ENCODE results near the gene MAF.
A peak's percentile ranks its signal among the peaks of the same experiment; 100 is the strongest.

Gene MAF

DNA sequence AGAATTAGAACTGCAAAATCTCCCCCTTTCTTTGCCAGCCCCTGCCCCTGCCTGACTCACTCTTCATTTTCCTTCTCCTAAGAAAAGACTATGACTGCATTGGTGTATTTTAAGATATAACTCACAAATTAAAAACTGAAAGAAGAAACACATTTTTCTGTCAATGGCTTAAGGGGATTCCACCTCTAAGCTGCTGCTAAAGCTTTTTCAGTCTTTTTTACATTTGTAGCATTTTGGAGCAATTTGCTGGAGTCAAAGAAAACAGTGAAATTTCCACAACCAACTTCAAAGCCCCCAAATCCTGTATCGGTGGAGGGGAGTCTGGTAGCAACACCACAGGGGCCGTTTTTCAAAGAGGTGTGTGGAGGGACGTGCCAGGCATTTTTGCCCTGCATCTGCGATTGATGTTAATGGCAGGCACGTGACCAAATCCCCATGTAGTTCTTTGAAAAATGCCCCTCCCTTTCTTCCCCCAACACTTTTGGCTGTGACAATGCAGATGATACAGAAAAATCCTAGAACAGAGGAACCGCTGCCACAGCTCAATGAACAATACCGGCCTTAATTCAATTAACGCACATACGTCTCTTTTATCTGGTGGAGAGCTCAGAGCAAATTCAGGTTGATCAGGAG lies 28.5 kb downstream of the MAF start:
- TF ChIP-seq, protein P1, sequence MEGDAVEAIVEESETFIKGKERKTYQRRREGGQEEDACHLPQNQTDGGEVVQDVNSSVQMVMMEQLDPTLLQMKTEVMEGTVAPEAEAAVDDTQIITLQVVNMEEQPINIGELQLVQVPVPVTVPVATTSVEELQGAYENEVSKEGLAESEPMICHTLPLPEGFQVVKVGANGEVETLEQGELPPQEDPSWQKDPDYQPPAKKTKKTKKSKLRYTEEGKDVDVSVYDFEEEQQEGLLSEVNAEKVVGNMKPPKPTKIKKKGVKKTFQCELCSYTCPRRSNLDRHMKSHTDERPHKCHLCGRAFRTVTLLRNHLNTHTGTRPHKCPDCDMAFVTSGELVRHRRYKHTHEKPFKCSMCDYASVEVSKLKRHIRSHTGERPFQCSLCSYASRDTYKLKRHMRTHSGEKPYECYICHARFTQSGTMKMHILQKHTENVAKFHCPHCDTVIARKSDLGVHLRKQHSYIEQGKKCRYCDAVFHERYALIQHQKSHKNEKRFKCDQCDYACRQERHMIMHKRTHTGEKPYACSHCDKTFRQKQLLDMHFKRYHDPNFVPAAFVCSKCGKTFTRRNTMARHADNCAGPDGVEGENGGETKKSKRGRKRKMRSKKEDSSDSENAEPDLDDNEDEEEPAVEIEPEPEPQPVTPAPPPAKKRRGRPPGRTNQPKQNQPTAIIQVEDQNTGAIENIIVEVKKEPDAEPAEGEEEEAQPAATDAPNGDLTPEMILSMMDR (conservative IDR thresholded peaks at IDR 0.05; ENCODE audit: control insufficient read depth, insufficient read depth, low read depth, low read length) = no peak
- no peak overlapping the region for H3K4me3 ChIP-seq (ENCODE audit: control insufficient read depth, low read depth, low read length)
- no peak for DNase-seq (ENCODE audit: low read depth)

DNA sequence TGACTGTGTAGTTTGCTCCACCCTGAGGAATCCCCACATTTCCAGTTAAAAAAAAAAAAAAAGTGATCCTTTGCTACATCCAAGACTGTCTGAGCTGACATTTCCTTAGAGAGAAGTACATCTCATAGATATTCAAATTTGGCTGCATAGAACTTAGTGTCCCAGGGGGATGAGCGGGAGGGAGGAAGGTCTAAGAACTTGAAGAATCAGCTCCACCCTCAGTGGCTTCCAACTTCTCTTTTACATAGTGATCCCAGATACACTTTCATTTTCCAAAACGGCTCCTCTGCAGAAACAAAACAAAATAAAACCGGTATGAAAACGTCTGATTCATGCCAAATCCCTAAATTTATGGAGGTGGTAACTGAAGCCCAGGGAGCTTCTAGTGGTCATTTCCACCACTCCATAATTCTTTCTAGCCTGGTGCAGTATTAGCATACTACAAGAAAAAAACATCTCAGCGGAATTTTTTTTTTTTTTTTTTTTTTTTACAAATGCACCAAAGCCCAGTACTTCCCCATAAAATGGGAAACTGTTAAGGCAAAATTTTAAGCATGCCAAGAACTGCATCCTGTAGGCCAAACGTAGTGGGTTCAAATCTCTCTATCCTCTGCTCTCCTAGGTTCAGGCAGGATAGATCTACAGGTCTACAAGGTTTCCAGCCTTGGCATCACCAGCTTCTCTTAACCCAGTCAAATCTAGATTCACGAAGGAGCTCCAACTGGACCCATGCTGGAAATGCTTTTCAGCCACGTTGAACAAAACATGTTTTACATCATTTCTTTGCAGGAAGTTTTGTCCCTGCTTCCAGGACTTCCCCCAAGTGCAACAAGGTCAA lies 29.3 kb downstream of the MAF start:
- no peak overlapping the region for H3K4me3 ChIP-seq (ENCODE audit: control insufficient read depth, low read depth, low read length)
- peak; percentile 3 for DNase-seq (ENCODE audit: low read depth)
- TF ChIP-seq, protein P1 (conservative IDR thresholded peaks at IDR 0.05; ENCODE audit: control insufficient read depth, insufficient read depth, low read depth, low read length) = no peak

DNA sequence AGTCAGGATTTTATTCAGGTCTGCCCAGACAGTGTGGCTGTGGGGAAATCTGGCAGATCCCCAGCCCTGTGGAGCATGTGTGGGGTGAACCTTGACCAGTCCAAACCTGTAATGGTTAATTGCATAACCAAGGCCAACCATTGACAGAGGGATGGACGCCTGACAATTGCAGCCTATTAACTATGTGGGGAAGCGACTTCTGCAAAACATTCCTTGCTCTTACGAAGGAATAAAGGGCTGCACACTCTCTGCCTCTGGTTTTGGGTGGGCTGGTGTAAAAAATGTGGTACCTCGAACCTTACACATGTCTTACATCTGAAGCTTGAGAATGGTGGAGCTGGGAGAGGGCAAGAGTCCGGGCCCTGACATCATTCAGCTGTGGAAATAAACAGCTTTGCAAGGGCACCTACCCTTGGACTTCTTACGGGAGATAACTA lies 35.8 kb downstream of the MAF start:
- no peak for DNase-seq (ENCODE audit: low read depth)
- TF ChIP-seq, protein P1 (conservative IDR thresholded peaks at IDR 0.05; ENCODE audit: control insufficient read depth, insufficient read depth, low read depth, low read length) = no peak
- no peak overlapping the region for H3K4me3 ChIP-seq (ENCODE audit: control insufficient read depth, low read depth, low read length)

DNA sequence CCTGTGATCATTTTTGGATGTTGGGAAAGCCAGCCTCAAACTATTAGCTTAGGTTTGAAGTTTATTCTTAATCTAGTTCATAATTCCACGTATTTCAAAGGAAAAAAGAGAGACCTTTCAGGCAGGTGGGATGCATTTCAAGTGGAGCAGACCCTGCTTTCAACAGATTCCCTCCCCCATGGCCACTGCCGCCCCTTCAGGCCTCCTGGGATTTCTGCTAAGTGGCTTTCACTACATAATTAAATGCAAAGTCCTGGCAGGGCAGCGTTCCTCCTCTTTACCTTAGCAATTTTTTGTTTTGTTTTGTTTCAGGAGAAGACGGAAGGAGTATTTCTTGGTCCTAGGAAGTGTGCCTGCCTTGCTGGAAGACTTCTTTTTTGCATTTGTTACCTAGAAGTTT lies 36.6 kb downstream of the MAF start:
- TF ChIP-seq, protein P1 (conservative IDR thresholded peaks at IDR 0.05; ENCODE audit: control insufficient read depth, insufficient read depth, low read depth, low read length) = no peak
- H3K4me3 ChIP-seq (ENCODE audit: control insufficient read depth, low read depth, low read length) = no peak overlapping the region
- no peak for DNase-seq (ENCODE audit: low read depth)

DNA sequence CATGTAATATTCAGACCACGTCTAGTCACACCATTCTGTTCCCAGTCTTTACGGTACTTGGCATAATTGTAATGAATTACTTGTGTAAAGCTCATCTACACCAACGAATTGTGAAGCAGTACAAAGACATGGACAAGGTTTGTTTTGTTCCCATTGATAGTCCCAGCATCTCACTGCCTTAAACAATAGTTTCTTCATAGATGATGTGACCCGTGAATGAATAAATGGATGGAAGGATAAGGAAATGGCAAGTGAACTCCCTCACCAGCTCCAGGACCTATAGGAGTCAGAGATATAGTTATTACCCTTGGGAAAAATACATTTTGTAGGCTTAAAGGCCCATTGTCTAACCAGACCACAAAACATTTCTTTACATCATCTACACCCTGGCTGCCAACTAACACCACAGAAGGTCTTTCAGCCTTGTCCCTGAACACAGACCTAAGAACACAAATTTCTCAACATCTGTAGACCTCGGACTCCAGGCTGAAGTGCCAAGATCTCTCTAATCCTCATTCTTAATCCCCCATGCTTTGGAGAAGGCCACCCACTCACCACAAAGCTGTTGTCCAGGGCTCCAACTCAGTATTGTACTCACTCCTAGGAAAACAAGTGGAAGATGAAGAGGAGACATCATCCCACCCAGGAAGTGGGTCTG lies 38.2 kb downstream of the MAF start:
- TF ChIP-seq, protein P1 (conservative IDR thresholded peaks at IDR 0.05; ENCODE audit: control insufficient read depth, insufficient read depth, low read depth, low read length) = no peak
- no peak for DNase-seq (ENCODE audit: low read depth)
- H3K4me3 ChIP-seq (ENCODE audit: control insufficient read depth, low read depth, low read length) = no peak overlapping the region

DNA sequence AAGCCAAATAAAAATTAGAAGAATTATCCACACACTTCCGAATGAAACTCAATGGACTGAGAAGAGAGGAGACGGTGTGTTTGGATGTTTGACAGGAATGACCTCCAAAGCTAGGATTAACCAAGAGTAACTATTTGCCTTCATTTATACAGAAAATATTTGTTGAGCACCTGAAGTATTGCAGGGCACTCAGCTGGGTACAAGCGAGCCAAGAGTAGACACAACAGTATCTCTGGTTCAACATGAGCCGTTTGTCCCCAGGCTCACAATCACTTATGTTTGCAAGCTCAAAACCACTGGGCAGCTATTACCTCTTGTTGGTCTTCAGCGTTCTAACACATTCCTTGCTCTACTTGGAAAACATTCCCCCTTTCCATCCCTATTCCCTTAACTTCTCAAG lies 38.8 kb downstream of the MAF start:
- TF ChIP-seq, protein P1 (conservative IDR thresholded peaks at IDR 0.05; ENCODE audit: control insufficient read depth, insufficient read depth, low read depth, low read length) = no peak
- no peak for DNase-seq (ENCODE audit: low read depth)
- no peak overlapping the region for H3K4me3 ChIP-seq (ENCODE audit: control insufficient read depth, low read depth, low read length)
